ACC112 (cell line): Measurements from ENCODE around the gene AKAP12.

Experiments
- H2AFZ ChIP-seq: fragments of 200-600 bp; sonication (generic); one replicate; pipeline ENCODE4 v1.6.0; 2017; ENCODE audit warnings: antibody characterized with exemption, low read length; ENCODE audit not compliant: unreplicated experiment
- H3K27ac ChIP-seq: fragments of 200-600 bp; sonication (generic); 2 replicates; pipeline ENCODE4 v1.5.1; 2014; ENCODE audit warnings: low read depth, mild to moderate bottlenecking, antibody characterized with exemption, low read length, moderate library complexity
- H3K27me3 ChIP-seq: fragments of 200-600 bp; sonication (generic); 2 replicates; pipeline ENCODE4 v1.6.1; 2014; ENCODE audit warnings: mild to moderate bottlenecking, antibody characterized with exemption, low read length, moderate library complexity, mixed read lengths; ENCODE audit not compliant: insufficient read depth
- H3K36me3 ChIP-seq: fragments of 200-600 bp; sonication (generic); 2 replicates; pipeline ENCODE4 v1.6.1; 2016; ENCODE audit warnings: mild to moderate bottlenecking, antibody characterized with exemption, low read length, moderate library complexity, mixed read lengths; ENCODE audit not compliant: insufficient read depth
- H3K4me1 ChIP-seq: fragments of 200-600 bp; sonication (generic); one replicate; pipeline ENCODE4 v1.6.1; 2016; ENCODE audit warnings: low read length, mixed read lengths; ENCODE audit not compliant: insufficient read depth, unreplicated experiment, control insufficient read depth
- H3K4me3 ChIP-seq: fragments of 200-600 bp; sonication (generic); 2 replicates; pipeline ENCODE4 v1.5.1; 2014; ENCODE audit warnings: mild to moderate bottlenecking, low read depth, low read length
- H3K79me2 ChIP-seq: fragments of 200-600 bp; sonication (generic); one replicate; pipeline ENCODE4 v1.6.0; 2016; ENCODE audit warnings: low read length; ENCODE audit not compliant: control insufficient read depth, unreplicated experiment, insufficient read depth

The AKAP12 gene

GRCh38 chr6:151239603-151240035 is at the start of gene AKAP12:
Gene AKAP12 (plus strand): TSS chr6:151239967. CDS start chr6:151240563, 596 bp downstream.
- H3K4me3 ChIP-seq: peak within 1 kb of the TSS; percentile 99
- H3K27ac ChIP-seq: peak within 1 kb of the TSS; percentile 55
- H3K4me1 ChIP-seq: peaks cover 18% of the 10 kb centered on the region
- peak within 1 kb of the TSS; percentile 6 for H2AFZ ChIP-seq
- H3K79me2 ChIP-seq: peaks cover 40% of the 10 kb centered on the region
- H3K36me3 ChIP-seq: no peaks in the 10 kb centered on the region
- H3K27me3 ChIP-seq: no peaks in the 10 kb centered on the region

DNA sequence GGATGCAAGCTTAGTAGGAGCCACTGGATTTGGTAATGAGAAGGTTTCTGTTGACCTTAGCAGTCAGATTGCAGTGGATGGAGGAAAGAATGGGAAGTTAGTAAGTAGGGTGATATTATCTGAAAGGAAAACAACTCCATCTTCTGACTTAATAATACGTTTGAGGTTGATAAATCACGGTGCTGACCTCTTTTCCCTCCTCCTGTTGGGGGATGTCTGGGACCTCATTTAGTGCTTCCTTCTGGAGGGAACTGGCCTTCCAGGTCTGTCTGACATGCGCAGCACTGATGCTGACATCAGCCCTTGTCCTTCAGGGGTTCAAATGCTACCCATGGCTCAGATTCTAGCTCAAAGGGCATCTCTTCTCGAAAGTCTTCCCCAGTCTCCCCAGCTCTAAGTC is 48.2 kb upstream of the AKAP12 start:
- no peak overlapping the region for H3K4me3 ChIP-seq
- no peak overlapping the region for H3K27ac ChIP-seq
- H3K36me3 ChIP-seq: no peaks in the 10 kb centered on the region
- H2AFZ ChIP-seq: no peak overlapping the region
- H3K27me3 ChIP-seq: no peaks in the 10 kb centered on the region
- H3K4me1 ChIP-seq: no peaks in the 10 kb centered on the region
- H3K79me2 ChIP-seq: no peaks in the 10 kb centered on the region

- Histone ChIP-seq H3K4me3 (no peak overlapping the region), H3K79me2 (no peaks in the 10 kb centered on the region)
Measured at GRCh38 chr6:151196555-151196954, 43.2 kb upstream of the AKAP12 start.

DNA sequence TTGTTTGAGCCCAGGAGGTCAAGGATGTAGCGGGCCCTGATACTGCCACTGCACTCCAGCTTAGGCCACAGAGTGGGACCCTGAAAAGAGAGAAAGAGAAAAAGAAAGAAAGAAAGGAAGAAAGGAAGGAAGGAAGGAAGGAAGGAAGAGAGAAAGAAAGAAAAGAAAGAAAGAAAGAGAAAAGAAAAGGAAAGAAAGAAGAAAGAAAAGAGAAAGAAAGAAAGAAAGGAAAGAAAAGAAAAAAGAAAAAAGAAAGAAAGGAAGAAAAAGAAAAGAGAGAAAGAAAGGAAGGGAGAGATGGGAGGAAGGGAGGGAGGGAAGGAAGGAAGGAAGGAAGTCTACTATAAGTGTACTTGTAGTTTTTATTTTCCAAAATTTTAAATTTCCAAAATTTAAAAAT is 42.2 kb upstream of the AKAP12 start:
- no peaks in the 10 kb centered on the region for H3K4me1 ChIP-seq

More at GRCh38 chr6:151196555-151196954, 43.2 kb upstream of the AKAP12 start:
- Histone ChIP-seq H3K4me1 (no peaks in the 10 kb centered on the region), H3K27ac (no peak overlapping the region), H3K36me3 (no peaks in the 10 kb centered on the region), H3K27me3 (no peaks in the 10 kb centered on the region), H2AFZ (no peak overlapping the region)

DNA sequence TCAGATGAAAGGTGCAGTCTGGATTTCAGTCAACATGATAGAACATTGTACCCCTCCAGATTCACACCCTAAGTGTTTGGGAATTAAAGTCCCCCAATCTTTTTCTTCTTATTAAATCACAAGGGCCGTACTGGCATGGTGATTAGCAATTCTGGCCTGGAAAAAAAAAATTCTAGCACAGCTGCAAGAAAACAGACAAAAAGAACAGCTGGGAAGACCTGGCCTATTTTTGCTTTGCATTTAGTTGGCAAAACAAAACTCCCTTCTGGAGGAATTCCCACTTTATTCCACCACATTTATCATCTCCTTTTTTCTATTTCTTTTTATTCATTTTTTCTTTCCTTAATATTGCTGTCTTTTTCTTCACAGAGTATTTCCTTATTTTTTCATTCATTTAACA is 39.8 kb upstream of the AKAP12 start:
- Histone ChIP-seq H3K79me2 (no peaks in the 10 kb centered on the region), H2AFZ (no peak overlapping the region), H3K27ac (no peak overlapping the region), H3K4me3 (no peak overlapping the region), H3K36me3 (no peaks in the 10 kb centered on the region), H3K27me3 (no peaks in the 10 kb centered on the region), H3K4me1 (no peaks in the 10 kb centered on the region)

More for the DNA sequence above, 42.2 kb upstream of the AKAP12 start:
- Histone ChIP-seq H3K4me3 (no peak overlapping the region), H3K79me2 (no peaks in the 10 kb centered on the region), H3K27ac (no peak overlapping the region), H3K27me3 (no peaks in the 10 kb centered on the region), H2AFZ (no peak overlapping the region), H3K36me3 (no peaks in the 10 kb centered on the region)

GRCh38 chr6:151205721-151206600 is 33.8 kb upstream of the AKAP12 start:
- no peaks in the 10 kb centered on the region for H3K36me3 ChIP-seq
- H3K27ac ChIP-seq: no peak overlapping the region
- no peak overlapping the region for H3K4me3 ChIP-seq
- no peaks in the 10 kb centered on the region for H3K27me3 ChIP-seq
- no peaks in the 10 kb centered on the region for H3K4me1 ChIP-seq
- no peak overlapping the region for H2AFZ ChIP-seq
- no peaks in the 10 kb centered on the region for H3K79me2 ChIP-seq

- Histone ChIP-seq H3K4me3 (no peak overlapping the region), H3K79me2 (no peaks in the 10 kb centered on the region)
Measured at GRCh38 chr6:151207674-151208073, 32.1 kb upstream of the AKAP12 start.

GRCh38 chr6:151209071-151209831 is 30.5 kb upstream of the AKAP12 start:
- Histone ChIP-seq H2AFZ (no peak overlapping the region), H3K27ac (no peak overlapping the region)

More at GRCh38 chr6:151207674-151208073, 32.1 kb upstream of the AKAP12 start:
- H3K36me3 ChIP-seq: no peaks in the 10 kb centered on the region
- H2AFZ ChIP-seq: no peak overlapping the region
- no peaks in the 10 kb centered on the region for H3K27me3 ChIP-seq
- no peak overlapping the region for H3K27ac ChIP-seq
- no peaks in the 10 kb centered on the region for H3K4me1 ChIP-seq

DNA sequence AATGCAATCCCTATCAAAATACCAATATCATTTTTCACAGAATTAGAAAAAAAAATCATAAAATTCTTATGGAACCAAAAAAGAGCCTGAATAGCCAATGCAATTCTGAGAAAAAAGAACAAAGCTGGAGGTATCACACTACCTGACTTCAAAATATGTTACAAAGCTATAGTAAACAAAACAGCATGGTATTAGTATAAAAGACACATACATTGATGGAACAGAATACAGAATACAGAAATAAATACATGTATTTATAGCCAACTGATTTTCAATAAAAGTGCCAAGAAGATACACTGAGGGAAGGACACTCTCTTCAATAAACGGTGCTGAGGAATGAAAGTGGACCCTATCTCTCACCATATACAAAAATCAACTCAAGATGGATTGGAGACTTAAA is 28.7 kb upstream of the AKAP12 start:
- Histone ChIP-seq H3K36me3 (no peaks in the 10 kb centered on the region), H3K4me3 (no peak overlapping the region), H3K79me2 (no peaks in the 10 kb centered on the region), H3K27ac (no peak overlapping the region), H3K27me3 (no peaks in the 10 kb centered on the region), H3K4me1 (no peaks in the 10 kb centered on the region), H2AFZ (no peak overlapping the region)

More at GRCh38 chr6:151209071-151209831, 30.5 kb upstream of the AKAP12 start:
- Histone ChIP-seq H3K4me1 (no peaks in the 10 kb centered on the region), H3K4me3 (no peak overlapping the region), H3K27me3 (no peaks in the 10 kb centered on the region), H3K36me3 (no peaks in the 10 kb centered on the region), H3K79me2 (no peaks in the 10 kb centered on the region)

GRCh38 chr6:151213352-151213751 is 26.4 kb upstream of the AKAP12 start:
- Histone ChIP-seq H3K27ac (no peak overlapping the region), H3K36me3 (no peaks in the 10 kb centered on the region), H3K4me1 (no peaks in the 10 kb centered on the region), H3K79me2 (no peaks in the 10 kb centered on the region), H3K27me3 (no peaks in the 10 kb centered on the region), H2AFZ (no peak overlapping the region), H3K4me3 (no peak overlapping the region)
